Glutamatergic neuron (in vitro differentiated cells): ENCODE results near the gene ZNF503. TPM values are rescaled to one million over a fixed set of nuclear protein-coding genes. Genes with fewer than 3 reads are reported as not detected.

Experiments used
- DNase-seq: peaks from one replicate; pipeline ENCODE4 v3.0.0; 2022
- H3K27ac Mint-ChIP-seq: one replicate; pipeline ENCODE4 v1.8.0; 2020; ENCODE audit warnings: mild to moderate bottlenecking, mixed read lengths, inconsistent platforms; ENCODE audit not compliant: unreplicated experiment
- H3K27me3 Mint-ChIP-seq: one replicate; pipeline ENCODE4 v1.8.0; 2020; ENCODE audit warnings: mild to moderate bottlenecking, moderate library complexity, mixed read lengths, inconsistent platforms; ENCODE audit not compliant: unreplicated experiment
- H3K36me3 Mint-ChIP-seq: one replicate; pipeline ENCODE4 v1.8.0; 2020; ENCODE audit warnings: mild to moderate bottlenecking, mixed read lengths, inconsistent platforms; ENCODE audit not compliant: unreplicated experiment
- H3K4me1 Mint-ChIP-seq: one replicate; pipeline ENCODE4 v1.8.0; 2020; ENCODE audit warnings: mild to moderate bottlenecking, low read depth, mixed read lengths, inconsistent platforms; ENCODE audit not compliant: unreplicated experiment
- H3K4me3 Mint-ChIP-seq: one replicate; pipeline ENCODE4 v1.8.0; 2020; ENCODE audit warnings: mild to moderate bottlenecking, mixed read lengths, inconsistent platforms; ENCODE audit not compliant: unreplicated experiment
- H3K9me3 Mint-ChIP-seq: one replicate; pipeline ENCODE4 v1.8.0; 2020; ENCODE audit warnings: mild to moderate bottlenecking, moderate library complexity, mixed read lengths, inconsistent platforms; ENCODE audit not compliant: unreplicated experiment
- total RNA-seq: library from RNA; stranded (reverse); fragmentation: NEBNext Ultra II Directional; extraction: Animal tissue kit (Norgen Biotek cat#: 25700); gene quantifications from one replicate; pipeline ENCODE4 v1.2.1, GENCODE V29; 2021; ENCODE audit not compliant: unreplicated experiment
- TF ChIP-seq, protein P1 (sequence below): fragments of 200-600 bp; sonication (generic); IDR thresholded peaks from one replicate; pipeline ENCODE4 v1.5.0; 2021; ENCODE audit not compliant: partially characterized antibody, unreplicated experiment

The ZNF503 gene
- total RNA-seq, 1 donor from 2014 or later, result 5.6 TPM

DNA sequence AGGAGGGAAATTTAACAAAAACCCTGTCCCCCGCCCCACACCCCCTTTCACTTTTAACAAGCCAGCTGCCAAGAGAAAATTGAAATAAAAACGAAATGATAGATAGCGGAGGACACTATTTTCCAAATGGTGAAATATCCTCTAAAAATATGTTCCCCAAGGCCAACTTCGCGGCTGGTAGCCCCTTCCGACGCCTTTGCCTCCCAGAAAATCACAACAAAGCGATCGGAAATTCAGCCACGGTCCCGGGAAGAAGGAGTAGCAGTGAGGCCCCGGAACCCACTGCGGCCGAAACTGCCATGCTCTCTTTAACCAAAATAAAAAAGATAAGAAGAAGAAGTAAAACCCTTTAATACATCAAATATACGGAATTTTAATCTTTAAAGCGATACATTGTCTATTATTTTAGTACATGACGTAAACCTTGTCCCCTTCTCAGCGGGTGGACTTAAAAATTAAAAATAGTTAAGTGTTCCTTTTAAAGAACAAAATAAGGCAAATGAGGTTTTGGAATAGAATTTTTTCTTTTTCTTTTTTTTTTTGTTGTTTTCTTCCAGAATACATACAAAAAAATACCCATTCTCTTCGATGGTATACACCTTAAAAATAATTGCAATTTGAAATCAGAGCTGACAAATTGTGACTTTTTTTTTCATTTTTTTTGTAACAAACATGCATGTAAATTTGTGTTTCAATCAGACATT is 3.9 kb downstream of the ZNF503 start:
- TF ChIP-seq, protein P1, sequence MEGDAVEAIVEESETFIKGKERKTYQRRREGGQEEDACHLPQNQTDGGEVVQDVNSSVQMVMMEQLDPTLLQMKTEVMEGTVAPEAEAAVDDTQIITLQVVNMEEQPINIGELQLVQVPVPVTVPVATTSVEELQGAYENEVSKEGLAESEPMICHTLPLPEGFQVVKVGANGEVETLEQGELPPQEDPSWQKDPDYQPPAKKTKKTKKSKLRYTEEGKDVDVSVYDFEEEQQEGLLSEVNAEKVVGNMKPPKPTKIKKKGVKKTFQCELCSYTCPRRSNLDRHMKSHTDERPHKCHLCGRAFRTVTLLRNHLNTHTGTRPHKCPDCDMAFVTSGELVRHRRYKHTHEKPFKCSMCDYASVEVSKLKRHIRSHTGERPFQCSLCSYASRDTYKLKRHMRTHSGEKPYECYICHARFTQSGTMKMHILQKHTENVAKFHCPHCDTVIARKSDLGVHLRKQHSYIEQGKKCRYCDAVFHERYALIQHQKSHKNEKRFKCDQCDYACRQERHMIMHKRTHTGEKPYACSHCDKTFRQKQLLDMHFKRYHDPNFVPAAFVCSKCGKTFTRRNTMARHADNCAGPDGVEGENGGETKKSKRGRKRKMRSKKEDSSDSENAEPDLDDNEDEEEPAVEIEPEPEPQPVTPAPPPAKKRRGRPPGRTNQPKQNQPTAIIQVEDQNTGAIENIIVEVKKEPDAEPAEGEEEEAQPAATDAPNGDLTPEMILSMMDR, result no peak
- no peak for DNase-seq
- peaks cover 29% of the 10 kb centered on the region for H3K27me3 Mint-ChIP-seq
- H3K4me1 Mint-ChIP-seq, result peaks cover 6% of the 10 kb centered on the region
- H3K27ac Mint-ChIP-seq, result no peak overlapping the region
- H3K9me3 Mint-ChIP-seq, result peaks cover 19% of the 10 kb centered on the region
- no peaks in the 10 kb centered on the region for H3K36me3 Mint-ChIP-seq
- H3K4me3 Mint-ChIP-seq, result peak overlapping the region; percentile 63

DNA sequence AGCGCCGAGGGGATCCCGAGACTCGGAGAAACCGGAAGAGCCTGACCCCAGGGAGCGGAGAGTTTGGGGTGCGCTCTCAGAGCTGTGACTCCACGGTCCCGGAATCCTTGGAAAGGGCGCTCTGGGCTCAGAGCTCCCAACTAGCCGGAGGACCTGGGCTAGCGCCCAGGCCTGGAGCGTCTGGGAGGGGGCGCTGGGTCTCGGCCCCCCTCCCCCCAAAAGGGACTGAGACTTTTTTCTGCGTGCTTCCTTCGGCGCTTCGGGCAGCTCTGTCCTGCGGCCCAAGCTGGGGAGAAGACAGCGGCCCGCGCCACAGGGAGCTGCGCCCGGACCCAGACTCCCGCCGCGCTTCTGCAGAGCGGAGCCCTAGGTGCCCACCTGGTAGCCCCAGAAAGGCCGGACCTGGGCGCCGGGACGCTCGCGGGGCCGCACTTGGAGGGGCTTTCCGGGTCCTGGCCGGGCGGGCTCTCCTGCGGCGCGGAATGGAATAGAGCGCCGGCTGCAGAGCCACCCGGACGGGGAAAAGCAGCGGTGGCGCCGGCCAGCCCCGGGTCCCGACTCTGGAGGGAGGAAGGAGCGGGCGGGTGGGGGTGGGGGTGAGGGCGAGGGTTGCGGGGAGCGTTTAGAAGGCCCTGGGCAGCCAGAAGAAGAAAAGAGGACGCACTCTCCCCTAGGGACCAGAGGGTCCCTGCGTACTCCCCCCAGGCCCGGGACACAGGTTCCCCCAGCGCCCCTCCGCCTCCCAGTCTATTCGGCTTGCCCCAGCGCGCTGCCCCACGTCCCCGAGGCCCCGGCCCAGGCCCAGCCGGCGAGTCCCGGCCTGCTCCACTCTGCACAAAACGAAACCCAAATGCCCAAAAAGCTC is 4.7 kb downstream of the ZNF503 start:
- H3K36me3 Mint-ChIP-seq, result no peaks in the 10 kb centered on the region
- TF ChIP-seq, protein P1, result no peak
- H3K4me1 Mint-ChIP-seq, result peaks cover 6% of the 10 kb centered on the region
- DNase-seq, result peak; percentile 49
- peaks cover 27% of the 10 kb centered on the region for H3K27me3 Mint-ChIP-seq
- H3K27ac Mint-ChIP-seq, result no peak overlapping the region
- peaks cover 14% of the 10 kb centered on the region for H3K9me3 Mint-ChIP-seq
- H3K4me3 Mint-ChIP-seq, result peak overlapping the region; percentile 63

DNA sequence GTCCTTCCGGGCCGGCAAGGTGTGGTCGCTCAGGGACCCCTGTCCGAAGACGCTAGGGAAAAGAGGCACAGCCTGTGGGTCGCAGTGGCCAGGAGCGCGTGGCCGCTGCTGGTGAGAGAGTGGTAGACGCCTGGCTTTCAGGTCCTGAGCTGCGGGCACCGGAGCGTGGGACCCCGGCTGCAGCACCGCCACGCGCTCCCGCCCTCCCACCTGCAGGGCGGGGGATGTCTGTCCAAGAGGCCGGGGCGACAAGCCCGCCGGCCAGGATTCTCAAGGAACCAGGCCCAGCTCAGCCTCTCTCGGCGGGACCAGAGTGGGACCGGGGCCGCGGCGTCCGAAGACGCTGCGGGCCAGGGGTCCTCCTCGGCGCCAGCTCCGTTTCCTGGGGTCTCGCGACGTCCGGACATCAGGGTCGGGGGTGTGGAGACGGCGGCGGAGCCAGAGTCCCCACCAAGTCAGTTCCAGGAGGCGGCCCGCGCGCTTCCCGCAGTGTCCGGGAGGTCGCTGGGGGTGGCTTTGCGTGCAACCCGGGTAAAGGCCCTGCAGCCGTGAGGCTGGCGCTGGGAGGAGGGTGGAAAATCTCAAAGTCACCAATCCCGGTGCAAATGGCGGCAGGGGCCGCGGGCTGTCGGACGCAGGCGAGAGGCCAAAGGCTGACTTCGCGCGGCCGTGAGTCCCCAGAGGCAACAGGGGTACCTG is 5.5 kb downstream of the ZNF503 start:
- H3K4me1 Mint-ChIP-seq, result peaks cover 6% of the 10 kb centered on the region
- peaks cover 13% of the 10 kb centered on the region for H3K9me3 Mint-ChIP-seq
- H3K27ac Mint-ChIP-seq, result no peak overlapping the region
- peak overlapping the region; percentile 46 for H3K4me3 Mint-ChIP-seq
- H3K27me3 Mint-ChIP-seq, result peaks cover 25% of the 10 kb centered on the region
- DNase-seq, result peak; percentile 33
- no peaks in the 10 kb centered on the region for H3K36me3 Mint-ChIP-seq
- TF ChIP-seq, protein P1, result no peak

DNA sequence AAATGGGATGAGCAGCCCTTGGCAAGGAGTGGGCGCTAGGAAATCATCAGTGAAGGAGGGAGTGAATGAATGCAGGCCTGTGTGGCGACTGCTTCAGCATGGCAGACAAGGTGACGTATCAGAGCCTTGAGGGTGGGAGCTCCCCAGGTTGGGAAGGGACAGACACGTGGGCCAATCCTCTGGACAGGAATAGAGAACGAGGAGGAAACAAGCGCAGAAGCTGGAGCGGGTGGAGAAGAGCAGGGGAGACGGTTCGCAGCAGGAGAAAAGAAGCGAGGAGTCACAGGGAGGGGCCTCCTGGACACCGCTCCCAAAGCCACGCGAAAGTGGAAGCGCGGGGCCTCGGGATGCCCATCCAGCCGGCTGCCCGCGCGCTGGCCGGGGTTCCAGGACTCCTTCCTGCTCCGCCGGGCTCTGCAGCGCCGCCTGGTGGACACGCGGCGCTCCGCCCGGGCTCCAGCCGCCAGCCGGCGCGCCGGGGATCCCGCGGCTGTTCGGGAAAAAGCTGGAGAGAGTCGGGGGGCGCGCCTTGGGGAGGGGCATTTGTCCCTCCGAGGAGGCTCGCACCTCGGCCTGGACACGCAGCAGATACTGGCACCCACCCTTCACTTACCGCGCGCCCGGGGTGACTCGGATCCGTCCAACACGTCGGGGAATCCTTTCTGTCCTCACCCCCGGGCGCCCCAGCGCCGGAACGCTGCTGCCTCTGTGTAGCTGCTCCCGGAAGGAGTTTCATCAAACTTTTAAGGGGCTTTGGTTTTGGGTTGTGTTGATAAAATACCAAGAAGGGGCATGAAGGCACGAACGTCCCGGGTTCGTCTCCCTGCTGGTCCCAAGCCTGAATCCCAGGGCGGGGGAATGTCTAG is 6.3 kb downstream of the ZNF503 start:
- Mint-ChIP-seq H3K4me3 (peak overlapping the region; percentile 56), H3K27me3 (peaks cover 25% of the 10 kb centered on the region), H3K4me1 (peaks cover 5% of the 10 kb centered on the region), H3K36me3 (no peaks in the 10 kb centered on the region), H3K9me3 (peaks cover 13% of the 10 kb centered on the region), H3K27ac (no peak overlapping the region)
- TF ChIP-seq, protein P1, result peak; percentile 99
- DNase-seq, result peak; percentile 84
